ENCODE measurements around the gene PRCC. TPM values are rescaled to one million over a fixed set of nuclear protein-coding genes. Genes with fewer than 3 reads are reported as not detected.

PRCC gene
- total and polyA plus RNA-seq, 2 of the 8 experiments (the other 6 are each of a cell fraction or from before 2014, with no cell fraction given), result 95.2 to 115 TPM

DNA sequence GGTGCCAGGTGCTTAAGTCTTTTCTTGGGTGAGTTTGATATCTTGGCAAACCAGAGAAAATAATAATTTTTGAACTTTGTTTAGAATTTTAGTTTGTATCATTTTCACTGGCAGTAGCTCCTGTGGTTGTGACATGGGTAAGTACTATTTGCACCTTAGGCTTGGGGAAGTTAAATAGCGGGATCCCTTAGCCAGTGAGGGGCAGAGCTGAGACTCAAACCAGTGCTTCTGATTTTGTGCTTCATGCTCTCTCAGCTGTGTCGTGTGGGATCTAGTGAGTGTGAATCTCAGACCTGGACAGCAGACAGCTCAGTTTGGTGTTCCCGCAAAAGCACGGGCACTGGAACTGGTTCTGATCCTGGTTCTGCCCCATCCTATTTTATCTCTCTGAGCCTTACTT is 9.6 kb downstream of the PRCC start (continued):
- TF ChIP-seq, protein P1, sequence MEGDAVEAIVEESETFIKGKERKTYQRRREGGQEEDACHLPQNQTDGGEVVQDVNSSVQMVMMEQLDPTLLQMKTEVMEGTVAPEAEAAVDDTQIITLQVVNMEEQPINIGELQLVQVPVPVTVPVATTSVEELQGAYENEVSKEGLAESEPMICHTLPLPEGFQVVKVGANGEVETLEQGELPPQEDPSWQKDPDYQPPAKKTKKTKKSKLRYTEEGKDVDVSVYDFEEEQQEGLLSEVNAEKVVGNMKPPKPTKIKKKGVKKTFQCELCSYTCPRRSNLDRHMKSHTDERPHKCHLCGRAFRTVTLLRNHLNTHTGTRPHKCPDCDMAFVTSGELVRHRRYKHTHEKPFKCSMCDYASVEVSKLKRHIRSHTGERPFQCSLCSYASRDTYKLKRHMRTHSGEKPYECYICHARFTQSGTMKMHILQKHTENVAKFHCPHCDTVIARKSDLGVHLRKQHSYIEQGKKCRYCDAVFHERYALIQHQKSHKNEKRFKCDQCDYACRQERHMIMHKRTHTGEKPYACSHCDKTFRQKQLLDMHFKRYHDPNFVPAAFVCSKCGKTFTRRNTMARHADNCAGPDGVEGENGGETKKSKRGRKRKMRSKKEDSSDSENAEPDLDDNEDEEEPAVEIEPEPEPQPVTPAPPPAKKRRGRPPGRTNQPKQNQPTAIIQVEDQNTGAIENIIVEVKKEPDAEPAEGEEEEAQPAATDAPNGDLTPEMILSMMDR (IDR thresholded peaks at IDR 0.05; ENCODE audit: control extremely low read depth in 1 of 3, insufficient read depth in 1 of 3, low read depth in 1 of 3, low read length in 3 of 3), result no peak
- TF ChIP-seq JUN (IDR thresholded peaks at IDR 0.05; ENCODE audit: low read depth, low read length), result no peak
